ENCODE measurements around the gene PLA2G4E.

Gene PLA2G4E

GRCh38 chr15:41972253-41973242 lies 48.3 kb downstream of the PLA2G4E start, which contains the start of gene EHD4:
Gene EHD4, minus strand, starts transcription at chr15:41972557. Its CDS starts 63 bp downstream, at chr15:41972494.
- peak; percentile 95 for DNase-seq

GRCh38 chr15:41971895-41972252 lies 49.0 kb downstream of the PLA2G4E start:
- no peak for DNase-seq

GRCh38 chr15:41971089-41971894 lies 49.5 kb downstream of the PLA2G4E start:
- DNase-seq, result peak; percentile 73

DNA sequence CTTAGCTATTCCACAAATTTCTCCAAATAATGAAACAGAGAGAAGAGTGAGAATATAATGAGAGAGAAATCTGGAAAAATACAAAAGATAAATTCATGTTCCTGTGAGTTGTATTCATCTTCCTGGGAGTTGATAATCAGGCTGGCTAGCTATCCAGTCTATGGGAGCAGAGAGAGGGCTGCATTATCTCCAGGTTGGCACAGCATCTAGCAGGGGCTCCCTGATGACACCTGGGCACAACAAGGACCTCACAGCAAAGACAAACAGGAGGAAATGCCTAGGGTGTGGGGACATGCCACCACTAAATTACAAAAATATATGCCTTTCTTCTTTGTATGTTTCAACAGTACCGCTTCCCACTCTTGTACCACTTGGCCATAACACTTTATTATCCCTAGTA lies 50.4 kb downstream of the PLA2G4E start:
- no peak for DNase-seq

GRCh38 chr15:41969851-41970431 lies 50.9 kb downstream of the PLA2G4E start:
- DNase-seq, result peak; percentile 32

- DNase-seq, result no peak
Measured at GRCh38 chr15:41968701-41969100, 52.1 kb downstream of the PLA2G4E start.

DNA sequence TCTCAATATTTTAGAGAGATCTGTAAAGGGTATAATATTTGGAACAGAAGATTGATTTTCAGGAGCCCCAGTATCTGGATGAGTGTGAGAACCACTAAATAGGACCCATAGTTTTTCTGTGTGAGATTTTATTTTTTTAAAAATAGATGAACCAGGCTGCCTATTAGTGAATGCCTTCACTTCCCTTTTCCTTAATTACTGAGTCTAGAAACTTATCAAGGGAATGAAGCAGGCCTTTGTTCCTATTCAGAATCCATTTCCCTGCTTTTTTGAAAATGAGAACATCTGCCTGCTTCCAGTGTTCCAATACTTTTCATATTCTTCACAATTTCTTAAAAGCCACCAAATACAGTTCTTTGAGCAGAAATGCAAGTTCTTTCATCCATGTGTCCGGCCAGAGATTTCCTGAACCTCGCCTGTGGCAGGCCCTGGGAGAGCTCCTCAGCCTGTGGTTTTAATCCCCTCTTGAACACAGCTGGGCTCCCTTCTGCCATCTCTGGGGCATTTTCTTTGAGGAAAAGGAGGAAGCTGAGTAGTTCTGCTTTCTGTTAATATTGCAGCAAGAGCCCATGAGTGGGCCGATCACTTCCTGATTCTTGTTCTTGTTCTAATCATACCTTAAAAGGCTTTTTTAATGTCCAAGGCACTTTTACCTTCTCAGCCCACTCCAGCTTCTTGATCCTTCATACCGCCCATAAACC lies 53.2 kb downstream of the PLA2G4E start:
- no peak for DNase-seq

- DNase-seq, result no peak
Measured at GRCh38 chr15:41966920-41967465, 53.8 kb downstream of the PLA2G4E start.

- no peak for DNase-seq
Measured at GRCh38 chr15:41966414-41966812, 54.4 kb downstream of the PLA2G4E start.

- no peak for DNase-seq
Measured at GRCh38 chr15:41965441-41966413, 55.1 kb downstream of the PLA2G4E start.

- no peak for DNase-seq
Measured at GRCh38 chr15:41961595-41962202, 59.1 kb downstream of the PLA2G4E start.

GRCh38 chr15:41961001-41961518 lies 59.8 kb downstream of the PLA2G4E start:
- no peak for DNase-seq

DNA sequence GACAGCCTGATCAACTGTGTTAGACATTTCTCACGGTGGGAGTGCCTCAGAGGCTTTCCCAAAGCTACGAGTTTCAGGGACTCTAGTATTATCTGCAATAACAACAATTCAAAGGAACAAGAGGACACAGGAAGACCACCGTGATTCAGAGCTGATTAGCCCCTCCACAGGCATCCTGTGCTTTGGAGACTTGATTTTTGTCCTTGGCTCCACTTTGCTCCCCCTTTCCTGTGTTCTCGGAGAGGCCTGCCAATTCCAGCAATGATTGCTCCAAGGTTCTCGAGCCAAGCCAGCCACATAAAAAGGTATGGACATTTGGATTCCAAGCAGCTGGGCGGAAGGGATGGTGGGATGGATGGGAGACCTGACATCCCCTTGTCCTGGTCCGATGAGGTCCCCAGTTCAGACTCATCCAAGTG lies 62.8 kb downstream of the PLA2G4E start:
- DNase-seq, result no peak

DNA sequence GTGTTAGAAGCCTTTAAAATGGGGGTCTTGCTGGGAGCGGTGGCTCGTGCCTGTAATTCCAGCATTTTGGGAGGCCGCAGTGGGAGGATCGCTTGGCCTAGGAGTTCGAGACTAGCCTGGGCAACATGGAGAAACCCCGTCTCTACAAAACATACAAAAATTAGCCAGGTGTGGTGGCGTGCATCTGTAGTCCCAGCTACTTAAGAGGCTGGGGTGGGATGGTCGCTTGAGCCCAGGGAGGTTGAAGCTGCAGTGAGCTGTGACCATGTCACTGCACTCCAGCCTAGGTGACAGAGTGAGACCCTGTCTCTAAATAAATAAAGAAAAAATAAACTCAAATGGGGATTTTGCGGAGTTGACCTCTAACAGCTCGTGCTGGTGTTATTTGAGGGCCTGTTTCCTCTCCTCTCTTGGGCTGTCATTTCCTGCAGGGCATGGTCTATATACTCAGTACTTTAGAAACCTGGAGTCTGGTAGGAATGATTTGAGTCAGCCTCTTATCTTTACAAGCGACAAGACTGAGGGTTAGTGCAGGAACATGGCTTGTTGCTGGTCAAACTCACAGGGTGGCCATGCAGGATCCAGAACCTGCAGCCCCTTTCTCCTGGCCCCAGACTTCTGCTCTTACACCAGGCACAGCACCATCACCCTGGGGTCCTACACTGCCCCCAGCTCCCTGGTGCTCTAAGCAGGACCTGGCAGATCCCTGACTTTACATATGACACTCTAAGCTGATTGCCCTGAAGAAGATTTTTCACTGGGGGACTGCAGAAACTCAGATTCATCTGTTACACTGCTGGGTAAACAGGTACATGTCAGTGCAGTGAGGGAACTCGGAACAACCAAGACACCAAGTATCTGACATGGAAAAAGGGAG lies 63.6 kb downstream of the PLA2G4E start:
- DNase-seq, result no peak

- DNase-seq, result no peak
Measured at GRCh38 chr15:41955807-41956525, 64.9 kb downstream of the PLA2G4E start.

- DNase-seq, result no peak
Measured at GRCh38 chr15:41955100-41955499, 65.7 kb downstream of the PLA2G4E start.

GRCh38 chr15:41954036-41954435 lies 66.8 kb downstream of the PLA2G4E start:
- DNase-seq, result no peak

DNA sequence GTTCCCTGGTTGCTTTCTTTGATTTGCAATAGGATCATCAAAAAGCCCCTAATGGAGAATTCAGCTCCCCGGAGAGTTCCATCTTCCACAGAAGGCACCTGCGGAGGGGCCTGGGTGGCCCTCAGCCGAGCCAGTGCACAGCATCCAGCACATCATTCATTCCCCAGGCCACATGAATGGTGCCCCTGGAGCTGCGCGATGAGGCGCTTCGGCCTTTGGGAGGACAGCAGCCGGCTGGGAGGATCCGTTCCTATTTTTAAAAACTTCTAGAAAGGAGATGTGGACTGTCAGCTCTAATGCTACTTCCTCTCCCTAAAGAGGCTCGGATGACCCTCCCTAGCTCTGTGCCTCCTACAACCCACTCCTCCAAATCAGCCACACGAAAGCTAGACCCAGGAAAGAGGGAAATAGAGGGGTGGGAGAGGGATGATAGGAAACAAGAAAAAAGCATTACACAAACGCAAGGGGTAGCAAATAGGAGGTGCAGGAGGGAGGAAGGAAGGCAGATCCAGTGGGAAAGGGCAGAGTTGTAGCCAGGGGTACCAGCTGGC lies 68.8 kb downstream of the PLA2G4E start:
- DNase-seq, result no peak

Measured in CD4-positive, alpha-beta T cell treated with Interleukin-17A for 4 hours (primary cell).